Activated CD8-positive, alpha-beta memory T cell treated with anti-CD3 and anti-CD28 coated beads for 24 hours (primary cell): ENCODE measurements around the gene ASB6.
"Not testable (repeated sequence)": the region's sequence is repeated elsewhere in the genome, so short reads cannot be mapped to it uniquely, and the experiment has no call there.

Experiments used
- DNase-seq: peaks from one replicate; pipeline ENCODE4 v3.0.0-alpha.2; 2020

The ASB6 gene

DNA sequence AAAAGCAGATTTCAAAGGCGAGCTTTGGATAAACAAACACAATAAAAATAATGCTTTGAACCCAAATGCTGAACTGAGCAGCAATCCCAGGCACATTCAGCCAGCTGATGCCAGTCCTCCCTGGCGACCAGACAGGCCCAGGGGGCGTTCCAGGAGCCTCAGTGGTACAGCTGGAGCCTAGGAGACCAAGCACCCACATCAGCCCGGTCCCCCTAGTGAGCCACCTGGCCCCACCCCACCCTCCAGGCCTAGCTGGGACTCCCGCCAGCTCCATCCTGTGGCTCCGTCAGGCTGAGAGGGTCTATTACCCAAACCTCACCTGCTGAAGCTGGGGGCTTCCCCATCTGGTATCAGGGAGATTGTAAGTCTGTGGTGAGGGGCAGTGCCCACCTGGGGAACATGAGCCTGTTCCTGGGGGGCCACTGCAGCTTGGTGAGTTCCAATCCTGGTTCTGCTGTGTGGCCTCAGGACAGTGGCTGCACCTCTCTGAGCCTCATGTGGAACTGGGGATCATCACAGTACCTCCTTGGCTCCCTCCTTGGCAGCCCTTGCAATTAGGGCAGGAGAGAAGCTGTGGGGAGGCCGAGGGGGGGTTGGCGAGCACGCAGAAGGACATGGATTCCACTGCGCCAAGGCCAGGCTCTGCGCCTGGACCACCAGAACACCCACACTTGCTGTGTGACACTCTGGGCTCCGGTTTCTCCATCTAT is 37.7 kb downstream of the ASB6 start:
- no peak for DNase-seq

DNA sequence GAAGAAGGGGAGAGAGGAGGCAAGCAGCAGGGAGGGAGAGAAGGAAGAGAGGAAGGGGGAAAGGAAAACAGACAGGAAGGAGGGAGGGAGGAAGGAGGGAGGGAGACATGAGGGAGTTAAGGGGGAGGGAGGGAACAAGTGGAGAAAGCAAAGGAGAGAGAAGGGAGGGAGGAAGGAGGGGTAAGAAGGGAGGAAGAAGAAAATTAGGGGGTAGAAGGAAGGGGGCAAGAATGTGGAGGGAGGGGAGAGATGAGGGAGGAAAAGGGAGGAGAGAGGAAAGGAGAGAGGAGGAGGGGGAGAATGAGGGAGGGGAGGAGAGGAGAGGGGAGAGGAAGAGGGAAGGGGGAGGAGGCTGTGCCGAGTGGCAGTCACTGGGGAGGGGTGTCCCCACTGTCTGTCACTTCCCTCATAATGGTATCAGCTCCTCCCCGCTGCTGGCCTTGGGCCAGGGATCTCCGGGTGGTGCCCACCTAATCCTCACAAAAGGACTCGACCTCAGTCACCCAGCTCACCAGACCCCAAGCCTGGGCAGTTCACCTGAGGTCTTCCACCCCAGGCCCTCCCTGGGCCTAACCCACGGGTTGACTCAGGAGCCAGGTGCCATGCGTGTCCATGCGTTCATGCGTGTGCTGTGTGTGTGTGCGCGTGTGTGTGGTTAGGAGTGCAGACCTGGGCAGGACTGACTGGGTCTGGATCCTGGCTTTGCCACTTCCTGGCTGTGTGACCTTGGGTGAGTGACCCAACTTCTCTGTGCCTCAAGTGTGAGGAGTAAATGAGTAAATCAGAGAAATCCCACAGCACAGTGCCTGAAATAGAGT is 39.1 kb downstream of the ASB6 start:
- DNase-seq, result no peak

DNA sequence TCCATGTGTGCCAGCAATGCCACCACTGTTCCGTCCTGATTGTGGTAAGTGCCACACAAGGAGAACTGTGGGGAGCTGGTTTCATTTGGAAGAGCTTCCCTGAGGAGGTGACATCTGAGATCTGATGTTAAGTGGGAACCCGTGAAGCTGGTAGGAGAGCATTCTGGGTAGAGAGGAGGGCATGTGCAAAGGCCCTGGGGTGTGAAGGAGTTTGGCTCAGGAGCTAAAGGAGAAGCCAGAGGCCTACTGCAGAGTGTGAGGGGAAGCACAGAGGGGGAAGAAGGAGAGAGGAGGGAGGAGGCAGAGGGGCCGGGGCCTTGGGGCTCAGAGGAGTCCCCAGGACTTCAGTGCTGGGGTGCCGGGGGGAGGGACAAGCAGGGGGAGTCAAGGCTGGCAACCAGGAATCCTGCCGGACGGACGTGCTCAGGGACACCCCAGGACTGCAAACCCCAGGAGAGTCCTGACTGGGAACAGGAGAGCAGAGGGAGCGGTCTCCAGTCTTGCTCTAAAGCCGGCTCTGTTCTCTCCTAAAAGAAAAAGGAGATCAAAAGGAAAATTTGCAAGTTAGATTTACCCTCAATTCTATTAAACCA is 40.8 kb downstream of the ASB6 start:
- no peak for DNase-seq

DNA sequence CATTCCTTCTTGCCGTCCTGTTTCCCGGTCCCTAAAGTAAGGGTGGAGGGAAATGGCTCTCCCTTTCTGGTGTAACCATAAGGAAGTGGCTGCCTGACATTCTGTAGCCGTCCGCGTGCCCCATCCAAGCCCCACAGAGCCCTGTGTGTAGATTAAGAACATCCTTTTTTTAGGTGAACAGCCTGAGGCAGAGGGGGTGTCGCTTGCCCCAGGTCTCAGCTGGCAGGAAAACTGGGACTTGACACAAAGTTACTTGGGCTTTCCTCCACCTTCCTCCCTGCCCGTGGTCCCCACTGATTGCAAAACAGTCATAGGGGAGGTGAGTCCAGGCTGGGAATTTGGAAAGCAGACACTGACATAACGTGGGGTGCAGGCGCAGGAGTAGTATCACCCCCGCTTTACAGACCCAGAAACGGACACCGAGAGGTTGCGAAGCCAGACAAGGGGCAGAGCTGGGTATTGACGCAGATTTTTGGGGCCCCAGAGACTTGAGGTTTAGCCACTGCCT is 43.8 kb downstream of the ASB6 start:
- DNase-seq, result no peak

DNA sequence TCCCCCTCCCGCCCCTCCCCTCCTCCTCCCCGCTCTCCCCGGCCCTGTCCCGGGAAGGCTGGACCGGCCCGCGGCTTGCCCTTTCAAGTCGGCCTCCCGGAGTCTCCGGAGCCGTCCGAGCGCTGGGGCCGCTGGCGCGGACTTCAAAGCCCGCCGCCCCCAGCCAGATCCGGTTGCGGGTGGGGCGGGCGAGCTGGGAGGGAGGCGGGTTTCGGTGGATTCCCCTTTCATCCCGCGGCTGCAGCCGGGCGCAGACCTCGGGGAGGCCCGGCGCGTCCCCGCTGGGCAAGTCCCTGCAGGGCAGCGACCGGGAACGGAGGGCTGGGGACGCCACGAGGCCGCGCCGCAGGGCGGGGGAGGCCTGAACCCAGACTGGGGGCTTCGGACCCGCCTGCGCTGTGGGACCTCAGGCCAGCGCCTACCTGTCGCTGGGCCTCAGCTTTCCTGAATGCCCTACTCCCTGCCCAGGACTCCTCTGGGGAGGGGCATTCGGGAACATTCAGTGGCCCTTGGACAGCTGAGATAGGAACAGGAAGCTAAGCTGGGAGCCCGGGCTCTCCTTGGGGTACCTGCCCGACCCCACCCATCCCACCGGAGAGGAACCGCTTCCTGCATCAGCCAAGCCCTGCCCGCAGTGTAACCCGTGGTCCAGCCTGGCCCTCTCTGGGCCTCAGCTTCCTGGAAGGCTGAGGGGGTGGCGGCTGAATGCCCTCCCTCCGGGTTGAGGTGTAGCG is 44.4 kb downstream of the ASB6 start:
- peak; percentile 75 for DNase-seq

DNA sequence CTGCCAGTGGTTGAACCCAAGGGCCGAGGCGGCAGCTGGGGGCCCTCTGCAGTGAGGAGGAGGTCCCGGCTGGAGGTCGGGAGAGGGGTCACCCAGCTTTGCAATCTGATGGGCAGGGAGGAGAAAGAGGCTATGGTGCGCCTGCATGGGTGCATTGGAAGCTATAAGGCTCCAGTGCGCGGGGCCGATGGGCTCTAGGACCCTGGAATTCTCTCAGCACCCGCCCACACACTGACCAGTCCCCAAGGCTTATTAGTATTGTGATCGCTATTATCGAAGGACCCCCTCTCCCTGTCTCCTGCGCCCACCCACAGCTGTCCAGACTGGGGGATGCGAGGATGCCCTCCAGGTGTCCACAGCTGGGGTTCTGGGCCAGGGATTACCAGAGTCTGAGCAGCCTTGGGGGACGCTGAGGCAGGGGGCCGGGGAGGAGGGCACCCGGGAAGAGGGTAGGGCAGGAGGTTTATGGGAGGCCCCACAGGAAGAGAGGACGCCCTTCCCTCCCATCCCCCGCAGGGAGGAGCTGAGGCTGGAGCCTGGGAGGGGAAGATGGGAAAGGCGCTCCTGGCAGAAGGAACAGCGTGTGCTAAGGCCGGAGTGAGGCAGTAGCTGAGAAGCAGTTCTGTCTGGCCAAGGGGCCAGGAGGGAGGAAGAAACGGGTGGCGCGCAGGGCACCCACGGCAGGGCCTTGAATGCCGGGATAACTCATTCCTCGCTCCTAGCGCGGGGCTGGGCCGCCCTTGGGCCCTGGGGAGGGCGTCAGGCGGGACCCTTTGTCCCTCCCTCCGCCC is 45.2 kb downstream of the ASB6 start:
- no peak for DNase-seq

DNA sequence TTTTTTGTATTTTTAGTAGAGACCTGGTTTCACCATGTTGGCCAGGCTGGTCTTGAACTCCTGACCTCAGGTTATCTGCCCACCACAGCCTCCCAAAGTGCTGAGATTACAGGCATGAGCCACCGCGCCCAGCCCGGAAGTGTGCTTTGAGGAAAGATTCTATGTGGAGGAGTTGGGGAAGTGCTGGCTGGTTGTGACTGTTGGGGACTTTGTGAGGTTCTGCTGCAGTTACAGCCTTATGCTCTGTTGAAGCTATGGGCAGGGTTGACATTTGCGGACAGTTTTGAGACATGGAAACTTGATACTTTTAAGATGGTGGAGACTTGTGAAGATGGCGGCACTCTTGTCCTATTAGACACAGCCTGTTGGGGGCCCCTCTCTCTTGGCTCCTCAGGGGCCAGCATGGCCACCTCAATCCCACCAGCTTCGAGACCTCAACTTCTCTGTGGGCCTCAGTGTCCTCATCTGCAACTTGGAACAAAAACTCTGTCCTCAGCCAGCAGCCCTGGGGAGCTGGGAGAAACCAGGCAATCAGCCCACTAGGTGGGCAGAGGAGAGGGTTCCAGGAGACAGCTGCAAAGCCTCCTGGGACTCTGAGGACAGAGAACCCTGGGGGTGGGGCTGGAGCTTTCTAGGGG is 45.9 kb downstream of the ASB6 start:
- DNase-seq, result no peak

DNA sequence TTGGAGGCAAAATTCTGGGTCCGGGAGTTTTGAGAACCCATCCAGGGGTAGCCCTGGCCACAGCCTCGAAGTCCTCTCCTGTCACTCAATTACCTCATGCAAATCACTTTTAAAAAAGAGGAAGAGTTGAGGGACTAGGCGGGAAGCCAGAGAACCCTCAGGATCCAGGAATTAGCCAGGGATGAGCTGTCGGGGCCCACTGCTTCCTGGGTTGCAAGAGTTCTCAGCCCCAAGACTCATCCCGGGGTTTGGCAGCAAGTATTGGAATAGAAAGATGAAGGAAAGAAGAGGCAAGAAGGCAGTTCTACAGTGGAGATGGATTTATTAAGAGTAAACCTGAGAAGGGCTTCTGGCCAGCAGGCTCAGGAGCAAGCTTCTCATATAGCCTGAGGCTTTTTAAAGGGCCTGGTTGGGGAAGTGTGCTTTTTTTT is 46.6 kb downstream of the ASB6 start:
- DNase-seq, result no peak

DNA sequence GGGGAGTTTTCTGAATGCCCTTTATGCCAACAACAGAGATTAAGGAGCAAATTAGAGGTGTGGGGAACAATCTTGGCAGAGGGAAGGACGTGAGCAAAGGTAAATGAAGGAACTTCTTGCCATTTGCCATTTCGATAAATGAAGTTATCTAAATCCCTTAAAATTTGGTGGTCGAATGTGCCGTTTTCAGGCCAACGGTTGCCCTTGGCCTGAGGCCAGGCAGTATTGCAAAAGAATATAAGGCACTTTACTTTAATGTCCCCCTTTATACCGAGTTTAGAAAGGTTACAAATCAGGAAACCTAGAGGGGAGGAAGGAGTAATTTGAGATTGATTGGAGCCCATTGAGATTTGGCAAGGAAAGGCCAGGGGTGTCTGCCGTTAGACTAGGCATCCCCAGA is 47.3 kb downstream of the ASB6 start:
- no peak for DNase-seq

DNA sequence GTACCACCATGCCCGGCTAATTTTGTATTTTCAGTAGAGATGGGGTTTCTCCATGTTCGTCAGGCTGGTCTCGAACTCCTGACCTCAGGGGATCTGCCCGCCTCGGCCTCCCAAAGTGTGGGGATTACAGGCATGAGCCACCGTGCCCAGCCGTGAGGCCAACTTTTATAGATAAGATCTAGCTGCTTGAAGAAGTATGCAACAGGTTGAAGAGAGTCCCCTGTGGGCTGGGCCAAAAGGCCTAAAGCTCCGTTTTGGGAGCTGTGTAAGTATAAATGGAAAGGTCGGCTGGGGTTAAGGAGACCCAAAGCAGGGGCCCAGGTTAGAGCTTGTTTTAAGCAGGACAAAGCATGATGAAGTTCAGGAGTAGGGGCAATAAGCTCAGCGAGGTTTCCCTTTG is 49.2 kb downstream of the ASB6 start:
- not testable (repeated sequence) for DNase-seq

DNA sequence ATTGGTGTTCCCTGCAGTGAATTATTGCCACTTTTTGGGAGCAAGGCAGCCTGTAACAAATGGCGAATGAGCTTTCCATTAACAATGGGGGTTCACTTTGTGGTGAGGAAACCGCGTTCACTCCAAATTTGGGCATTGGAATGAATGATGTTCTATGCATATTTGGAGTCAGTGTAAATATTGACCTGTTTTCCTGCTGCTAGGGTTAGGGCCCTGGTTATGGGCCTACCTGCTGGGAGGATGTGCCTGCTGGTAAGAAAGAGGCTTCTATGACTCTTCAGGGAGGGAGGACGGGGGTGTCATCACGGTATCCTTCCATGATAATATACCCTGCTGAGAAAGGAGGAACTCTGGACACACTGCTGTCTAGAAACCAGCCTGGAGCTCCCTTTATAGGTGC is 50.0 kb downstream of the ASB6 start:
- no peak for DNase-seq

DNA sequence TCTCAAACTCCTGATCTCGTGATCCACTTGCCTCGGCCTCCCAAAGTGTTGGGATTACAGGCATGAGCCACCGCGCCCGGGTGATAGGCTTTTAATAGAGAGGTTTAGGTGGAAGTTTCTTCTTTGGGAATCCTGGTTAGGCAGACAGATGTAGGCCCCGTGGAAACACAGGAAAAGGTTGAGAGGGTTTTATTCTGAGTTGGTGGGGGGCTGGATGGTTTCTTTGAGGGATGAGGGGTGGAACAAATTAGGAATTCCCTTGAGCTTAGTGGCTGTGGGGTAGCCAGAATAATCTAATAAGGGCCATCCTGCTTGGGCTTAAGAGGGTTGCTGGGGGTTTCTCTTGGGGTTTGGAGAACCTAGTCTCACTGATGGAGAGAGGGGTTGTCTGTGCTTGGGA is 51.5 kb downstream of the ASB6 start:
- DNase-seq, result no peak

DNA sequence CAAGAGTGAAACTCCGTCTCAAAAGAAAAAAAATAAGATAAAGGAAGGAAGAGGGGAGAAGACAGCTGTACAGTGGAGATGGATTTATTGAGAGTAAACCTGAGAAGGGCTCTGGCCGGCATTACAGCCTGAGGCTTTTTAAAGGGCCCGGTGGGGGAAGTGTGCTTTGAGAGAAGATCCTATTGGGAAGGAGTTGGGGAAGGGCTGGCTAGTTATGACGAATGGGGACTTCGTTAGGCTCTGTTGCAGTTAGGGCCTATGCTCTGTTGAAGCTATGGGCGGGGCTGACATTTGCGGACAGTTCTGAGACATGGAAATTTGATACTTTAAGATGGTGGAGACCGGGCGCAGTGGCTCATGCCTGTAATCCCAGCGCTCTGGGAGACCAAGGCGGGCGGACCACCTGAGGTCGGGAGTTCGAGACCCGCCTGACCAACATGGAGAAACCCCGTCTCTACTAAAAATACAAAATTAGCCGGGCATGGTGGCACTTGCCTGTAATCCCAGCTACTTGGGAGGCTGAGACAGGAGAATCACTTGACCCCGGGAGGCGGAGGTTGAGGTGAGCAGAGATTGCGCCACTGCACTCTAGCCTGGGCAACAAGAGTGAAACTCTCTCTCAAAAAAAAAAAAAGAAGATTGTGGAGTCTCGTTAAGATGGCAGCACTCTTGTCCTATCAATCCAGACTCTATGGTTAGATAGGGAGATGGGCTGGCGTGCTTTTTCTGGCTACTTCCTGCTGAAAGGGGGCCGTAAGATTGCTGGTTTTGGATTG is 54.3 kb downstream of the ASB6 start:
- DNase-seq, result no peak

DNA sequence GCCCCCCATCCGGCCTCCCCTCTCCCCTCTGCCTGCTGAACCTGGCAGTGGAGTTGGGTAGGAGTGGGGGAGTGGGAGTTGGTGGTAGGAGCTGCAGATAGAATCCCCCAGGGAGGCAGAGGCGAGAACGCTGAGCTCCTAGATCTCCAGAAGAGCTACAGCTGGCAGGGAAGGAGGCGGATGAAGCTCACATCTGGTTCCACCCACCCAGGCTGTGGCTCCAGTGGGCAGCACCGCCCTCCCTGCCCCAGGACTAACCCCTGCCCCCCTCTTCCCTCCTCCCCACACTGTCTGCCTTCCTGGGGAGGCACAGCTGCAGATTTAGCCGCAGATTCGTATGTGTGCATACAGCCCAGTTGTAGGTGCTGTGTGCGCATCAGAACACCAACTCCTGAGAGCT is 55.3 kb downstream of the ASB6 start:
- no peak for DNase-seq

DNA sequence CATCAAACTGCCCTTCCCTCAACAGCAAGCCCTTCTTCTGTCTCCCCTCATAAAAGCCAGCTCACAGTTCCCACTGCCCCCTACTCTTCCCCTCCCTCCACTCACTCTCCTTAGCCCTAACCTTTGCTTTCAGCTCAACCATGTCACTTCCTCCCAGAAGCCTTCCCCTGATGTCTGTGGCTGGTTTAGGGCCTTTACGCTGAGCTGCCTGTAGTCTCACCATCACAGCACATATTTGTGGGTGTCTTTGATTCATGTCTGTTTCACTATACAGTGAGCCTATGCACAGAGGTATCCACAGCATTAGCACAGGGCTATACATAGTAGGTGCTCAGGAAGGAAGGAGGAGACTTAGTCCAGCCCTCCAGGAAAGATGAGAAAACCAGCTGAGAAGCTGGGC is 55.7 kb downstream of the ASB6 start:
- DNase-seq, result no peak

DNA sequence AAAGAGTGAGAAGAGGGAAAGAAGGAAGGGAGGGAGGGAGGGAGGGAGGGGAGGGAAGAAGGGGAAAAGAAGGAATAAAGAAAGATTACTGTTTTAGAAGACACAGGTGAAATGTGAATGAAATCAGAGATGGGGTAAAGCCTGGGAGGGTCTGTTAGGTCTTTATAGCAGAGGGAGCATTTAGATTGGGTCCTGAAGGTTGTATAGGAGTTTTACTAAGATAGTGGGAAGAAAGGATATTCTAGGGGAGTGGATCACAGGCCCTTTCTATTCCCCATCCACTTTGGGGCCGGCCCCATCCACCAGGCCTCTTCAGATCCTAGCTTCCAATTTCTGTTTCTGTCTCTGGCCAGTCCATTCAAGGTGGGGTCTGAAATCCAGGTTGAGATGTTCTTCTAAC is 56.6 kb downstream of the ASB6 start:
- DNase-seq, result no peak
